Suppressor macrophage (primary cell): ENCODE results near the gene ANKRD18B.
"Not testable (repeated sequence)": the region's sequence is repeated elsewhere in the genome, so short reads cannot be mapped to it uniquely, and the experiment has no call there.

ENCODE experiments used
- DNase-seq, 4 experiments: peaks; one replicate each; pipeline ENCODE4 v3.0.0-alpha.2; 2020 to 2022
- total RNA-seq, 17 experiments: gene quantifications; one replicate each; lab custom pipeline; 2026; ENCODE audit warnings: mixed read lengths in 6 of 17, inconsistent platforms in 3 of 17; lab: John Stamatoyannopoulos, UW

The ANKRD18B gene
- total RNA-seq = 0 to 2.8 (median 0) reads per million in 17 experiments

DNA sequence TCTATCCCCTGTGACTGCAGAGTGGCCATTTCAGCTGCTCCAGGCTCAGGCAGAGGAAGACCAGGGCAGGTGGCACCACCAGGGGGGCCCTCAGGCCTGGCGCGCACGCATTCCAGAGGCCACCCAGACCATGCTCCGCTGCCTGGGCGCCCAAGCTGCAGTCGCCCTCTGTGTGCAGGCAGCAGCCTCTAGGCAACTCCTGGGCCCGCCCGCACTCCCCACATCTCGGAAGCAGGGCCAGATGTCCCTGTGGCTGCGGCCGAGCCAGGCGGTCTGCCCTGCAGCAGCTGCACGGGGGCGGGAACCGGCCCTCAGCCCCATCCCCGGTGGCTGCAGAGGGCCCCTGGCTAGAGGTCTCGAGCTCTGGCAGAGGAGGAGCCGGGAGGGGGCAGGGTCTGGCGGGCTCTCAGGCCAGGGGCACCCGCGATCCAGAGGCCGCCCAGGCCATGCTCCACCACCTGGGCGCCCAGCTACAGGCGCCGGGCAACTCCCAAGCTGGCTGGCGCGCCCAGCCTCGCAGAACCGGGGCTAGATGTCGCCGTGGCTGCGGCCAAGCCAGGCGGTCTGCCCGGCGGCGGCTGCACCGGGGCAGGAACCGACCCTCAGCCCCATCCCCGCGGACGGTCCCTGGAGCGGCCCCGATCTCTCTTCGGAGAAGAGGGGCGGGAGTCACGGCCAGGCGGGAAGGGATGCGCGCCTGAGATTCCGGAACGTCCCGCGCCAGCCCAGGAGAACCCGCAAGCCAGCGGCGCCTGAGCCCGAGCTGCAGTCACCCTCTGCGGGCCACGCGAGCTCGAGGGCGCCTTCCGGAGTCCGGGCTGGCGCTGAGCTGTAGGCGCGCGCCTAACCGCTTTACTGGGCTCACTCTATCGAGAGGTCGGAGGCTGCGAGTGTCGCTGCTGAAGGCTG is at the start of gene ANKRD18B:
TSS of gene ANKRD18B (plus strand) at position 855 of the 909 bp plus-strand sequence. CDS start 239 bp downstream, outside the sequence.
- peak; percentile 27 to 53 (median 32) for DNase-seq

GRCh38 chr9:33475357-33475756 is 48.7 kb upstream of the ANKRD18B start:
- DNase-seq = no peak

DNA sequence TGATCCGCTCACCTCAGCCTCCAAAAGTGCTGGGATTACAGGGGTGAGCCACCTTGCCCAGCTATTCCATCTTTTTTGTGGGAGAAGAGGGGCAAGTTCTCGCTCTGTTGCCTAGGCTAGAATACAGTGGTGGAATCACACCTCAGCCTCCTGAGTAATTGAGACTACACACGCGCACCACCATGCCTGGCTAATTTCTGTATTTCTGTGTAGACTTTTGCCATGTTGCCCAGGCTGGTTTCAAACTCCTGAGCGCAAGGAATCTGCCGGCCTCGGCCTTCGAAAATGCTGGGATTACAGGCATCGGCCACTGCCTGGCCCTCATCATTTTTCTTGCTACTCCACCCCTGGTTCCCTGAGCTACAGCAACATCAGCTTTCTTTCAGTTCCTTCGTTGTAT is 47.5 kb upstream of the ANKRD18B start:
- no peak for DNase-seq

GRCh38 chr9:33480106-33480505 is 43.9 kb upstream of the ANKRD18B start:
- DNase-seq = no peak

DNA sequence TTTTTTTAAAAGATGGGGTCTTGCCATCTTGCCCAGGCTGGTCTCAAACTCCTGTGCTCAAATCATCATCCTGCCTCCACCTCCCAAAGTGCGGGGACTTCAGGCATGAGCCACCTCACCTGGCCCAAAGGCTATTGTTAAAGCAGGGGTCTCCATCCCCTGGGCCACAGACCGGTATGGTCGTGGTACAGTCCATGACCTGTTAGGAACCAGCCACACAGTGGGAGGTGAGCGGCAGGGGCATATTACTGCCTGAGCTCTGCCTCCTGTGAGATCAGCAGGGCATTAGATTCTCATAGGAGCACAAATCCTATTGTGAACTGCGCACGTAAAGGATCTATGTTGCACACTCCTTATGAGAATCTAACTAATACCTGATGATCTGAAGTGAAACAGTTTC is 43.1 kb upstream of the ANKRD18B start:
- DNase-seq = no peak

DNA sequence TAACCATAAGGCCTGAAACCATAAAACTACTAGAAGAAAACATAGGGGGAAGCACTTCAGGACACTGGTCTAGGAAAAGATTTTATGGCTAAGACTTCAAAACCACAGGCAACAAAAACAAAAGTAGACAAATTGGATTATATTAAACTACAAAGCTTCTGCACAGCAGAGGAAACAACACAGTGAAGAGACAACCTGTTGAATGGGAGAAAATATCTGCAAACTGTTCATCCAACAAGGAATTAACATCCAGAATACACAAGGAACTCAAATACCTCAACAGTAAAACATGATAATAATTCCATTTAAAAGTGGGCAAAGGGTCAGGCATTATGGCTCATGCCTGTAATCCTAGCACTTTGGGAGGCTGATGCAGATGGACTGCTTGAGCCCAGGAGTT is 38.7 kb upstream of the ANKRD18B start:
- not testable (repeated sequence) for DNase-seq

- DNase-seq = no peak
Observed at GRCh38 chr9:33489066-33489465, 35.0 kb upstream of the ANKRD18B start.

- not testable (repeated sequence) for DNase-seq
Observed at GRCh38 chr9:33493819-33494218, 30.2 kb upstream of the ANKRD18B start.

- peak in 2 of 4 experiments; percentile 19 to 40 for DNase-seq
Observed at GRCh38 chr9:33498387-33498786, 25.7 kb upstream of the ANKRD18B start.

DNA sequence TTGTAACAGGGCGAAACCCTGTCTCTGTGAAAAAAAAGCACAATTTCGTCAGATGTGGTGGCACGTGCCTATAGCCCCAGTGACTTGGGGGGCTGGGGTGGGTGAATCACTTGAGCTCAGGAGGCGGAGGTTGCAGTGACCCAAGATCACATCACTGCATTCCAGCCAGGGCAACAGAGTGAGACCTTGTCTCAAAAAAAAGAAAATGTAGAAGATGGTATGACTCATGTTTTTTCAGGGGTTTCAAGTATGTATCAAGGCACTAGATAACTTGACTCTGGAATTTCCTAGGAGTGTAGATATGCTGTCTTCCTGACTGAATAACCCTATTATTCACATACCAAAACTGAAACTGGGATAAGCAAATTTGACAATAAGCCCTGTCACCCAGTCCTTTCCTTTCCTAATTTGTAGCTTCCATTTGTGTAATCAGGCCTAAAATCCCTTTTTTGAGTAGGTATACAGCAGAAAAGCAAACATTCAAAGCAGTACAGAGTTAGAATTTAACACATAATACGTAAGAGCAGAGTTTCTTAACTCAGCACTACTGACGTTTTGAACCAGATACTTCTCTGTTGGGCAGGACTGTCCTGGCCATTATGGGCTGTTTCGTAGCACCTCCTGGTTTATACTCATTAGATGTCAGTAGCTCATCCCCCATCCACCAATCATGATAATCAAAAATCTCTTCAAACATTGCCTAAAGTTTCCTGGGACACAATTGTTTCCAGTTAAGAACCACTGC is 17.3 kb upstream of the ANKRD18B start:
- DNase-seq = no peak

GRCh38 chr9:33510262-33511183 is 13.5 kb upstream of the ANKRD18B start:
- peak; percentile 56 to 76 (median 62) for DNase-seq

- not testable (repeated sequence) for DNase-seq
Observed at GRCh38 chr9:33511184-33511517, 12.9 kb upstream of the ANKRD18B start.

GRCh38 chr9:33512535-33512934 is 11.5 kb upstream of the ANKRD18B start:
- not testable (repeated sequence) for DNase-seq

DNA sequence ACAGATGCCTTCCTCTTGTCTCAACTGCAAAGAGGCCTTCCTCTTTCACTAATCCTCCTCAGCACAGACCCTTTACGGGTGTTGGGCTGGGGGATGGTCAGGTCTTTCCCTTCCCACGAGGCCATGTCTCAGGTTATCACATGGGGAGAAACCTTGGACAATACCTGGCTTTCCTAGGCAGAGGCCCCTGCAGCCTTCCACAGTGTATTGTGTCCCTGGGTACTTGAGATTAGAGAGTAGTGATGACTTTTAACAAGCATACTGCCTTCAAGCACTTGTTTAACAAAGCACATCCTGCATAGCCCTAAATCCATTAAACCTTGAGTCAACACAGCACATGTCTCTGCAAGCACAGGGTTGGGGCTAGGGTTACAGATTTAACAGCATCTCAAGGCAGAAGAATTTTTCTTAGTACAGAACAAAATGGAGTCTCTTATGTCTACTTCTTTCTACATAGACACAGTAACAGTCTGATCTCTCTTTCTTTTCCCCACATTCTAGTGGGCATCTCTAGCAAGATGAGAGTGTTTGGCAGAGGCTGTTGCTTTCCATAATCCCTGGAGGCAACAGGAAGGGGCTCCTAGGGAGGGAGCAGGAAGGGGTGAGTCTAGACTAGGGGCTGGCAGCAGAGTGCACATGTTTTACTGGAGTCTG is 8.6 kb upstream of the ANKRD18B start:
- not testable (repeated sequence) for DNase-seq

DNA sequence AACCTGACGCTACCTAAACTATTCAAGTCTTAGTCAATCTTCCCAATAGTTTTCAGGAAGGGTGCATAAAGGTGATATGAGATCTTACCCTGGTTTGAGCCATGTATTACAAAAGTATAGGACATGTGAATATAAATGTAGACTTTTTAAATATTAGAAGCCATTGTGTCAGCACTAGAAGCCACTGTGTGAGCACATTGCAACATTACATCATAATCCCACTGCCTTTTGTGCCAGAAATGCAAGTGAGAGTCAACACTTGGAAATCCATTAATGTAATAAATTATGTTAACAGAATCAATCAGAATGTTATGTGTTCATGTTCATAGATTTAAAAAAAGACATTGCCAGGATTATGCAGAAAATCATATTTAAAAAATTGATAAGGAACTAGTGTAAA is 7.7 kb upstream of the ANKRD18B start:
- DNase-seq = not testable (repeated sequence)

GRCh38 chr9:33517373-33517772 is 6.7 kb upstream of the ANKRD18B start:
- peak; percentile 9 to 58 (median 50) for DNase-seq

DNA sequence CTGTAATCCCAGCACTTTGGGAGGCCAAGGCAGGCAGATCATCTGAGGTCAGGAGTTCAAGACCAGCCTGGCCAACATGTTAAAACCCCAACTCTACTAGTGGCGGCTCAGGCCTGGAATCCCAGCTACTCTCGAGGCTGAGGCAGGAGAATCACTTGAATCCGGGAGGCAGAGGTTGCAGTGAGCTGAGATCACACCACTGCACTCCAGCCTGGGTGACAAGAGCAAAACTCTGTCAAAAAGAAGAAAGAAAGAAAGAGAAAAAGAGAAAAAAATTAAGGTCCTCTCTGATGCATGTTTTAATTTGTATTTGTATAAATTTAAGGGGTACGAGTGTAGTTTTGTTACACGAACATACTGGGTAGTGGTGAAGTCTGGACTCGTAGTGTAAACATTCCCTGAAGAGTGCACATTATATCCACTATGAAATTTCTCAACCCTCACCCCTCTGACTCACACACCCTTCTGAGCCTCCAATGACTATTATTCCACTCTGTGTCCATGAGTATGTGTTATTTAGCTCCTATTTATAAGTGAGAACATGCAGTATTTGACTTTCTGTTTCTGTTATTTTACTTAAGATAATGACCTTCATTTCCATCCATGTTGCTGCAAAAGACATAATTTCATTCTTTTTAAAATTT is 6.0 kb upstream of the ANKRD18B start:
- DNase-seq = peak in 1 of 4 experiments; percentile 6

- not testable (repeated sequence) for DNase-seq
Observed at GRCh38 chr9:33521861-33522260, 2.2 kb upstream of the ANKRD18B start.

- DNase-seq = peak in 1 of 4 experiments; percentile 4
Observed at GRCh38 chr9:33524306-33524947, 376 bp downstream of the ANKRD18B start.

- DNase-seq = not testable (repeated sequence)
Observed at GRCh38 chr9:33528069-33528468, 4.0 kb downstream of the ANKRD18B start.

- DNase-seq = not testable (repeated sequence)
Observed at GRCh38 chr9:33533958-33534357, 9.9 kb downstream of the ANKRD18B start.
